ENCODE results near the gene IL1F10. TPM values are rescaled to one million over a fixed set of nuclear protein-coding genes. Genes with fewer than 3 reads are reported as not detected.

IL1F10 gene
- total RNA-seq, 1 experiment from 2014 or later = not detected

- no peak for DNase-seq (ENCODE audit: low spot score)
These were observed 44.7 kb downstream of the IL1F10 start for GRCh38 chr2:113112441-113112840.

GRCh38 chr2:113112871-113113270 is 45.1 kb downstream of the IL1F10 start:
- DNase-seq (ENCODE audit: low spot score) = no peak

DNA sequence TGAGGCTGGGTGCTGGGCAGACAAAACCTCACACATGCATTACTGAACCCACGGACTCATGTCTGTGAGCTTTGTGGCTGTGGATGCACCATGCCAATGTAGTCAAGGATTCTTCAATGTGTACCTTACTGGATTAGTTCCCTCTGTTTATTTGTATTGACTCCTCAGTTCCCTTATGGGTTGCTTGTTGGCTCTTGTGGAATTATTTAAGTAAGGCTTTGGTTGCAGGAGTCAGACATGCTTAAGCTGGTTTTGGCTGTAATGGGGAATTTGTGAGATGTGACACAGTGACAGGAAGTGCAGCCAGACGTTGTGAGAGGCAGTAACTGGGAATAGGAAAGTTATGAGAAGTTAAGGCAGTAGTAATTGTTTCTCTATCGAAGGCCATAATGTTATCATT is 46.0 kb downstream of the IL1F10 start:
- DNase-seq (ENCODE audit: low spot score) = no peak

DNA sequence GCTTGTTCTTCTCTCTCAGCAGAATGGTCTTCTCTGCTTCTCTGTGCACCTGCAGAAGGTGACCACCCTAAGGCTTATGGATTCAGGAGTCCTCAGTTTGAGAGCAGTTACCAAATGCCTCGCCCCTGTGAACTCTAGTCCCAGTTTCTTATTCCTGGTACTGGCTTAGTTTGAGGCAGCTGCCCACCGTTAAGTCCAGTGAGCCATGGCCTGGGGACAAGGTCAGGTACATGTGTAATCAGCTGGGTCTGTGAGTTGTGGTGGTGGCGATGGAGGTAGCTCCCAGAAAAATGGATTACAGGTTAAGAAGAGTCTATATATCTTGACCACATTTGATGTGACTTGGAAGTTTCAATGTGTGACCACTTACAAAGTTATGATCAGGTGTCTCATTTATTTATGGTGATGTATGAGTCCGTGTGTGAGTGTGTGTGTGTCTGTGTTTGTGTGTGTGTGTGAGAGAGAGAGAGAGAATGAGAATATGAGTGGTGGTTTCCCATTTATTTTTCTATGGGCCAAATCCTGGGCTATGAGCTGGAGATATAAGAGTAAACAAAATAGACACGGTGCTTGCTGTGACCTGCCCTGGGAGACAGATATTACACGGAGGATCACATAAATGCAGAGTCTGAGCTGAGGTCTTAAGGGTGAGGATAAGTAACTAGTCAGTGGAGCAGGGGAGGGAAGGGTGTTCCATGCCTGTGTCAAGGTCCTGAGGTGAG is 46.6 kb downstream of the IL1F10 start:
- no peak for DNase-seq (ENCODE audit: low spot score)

- no peak for DNase-seq (ENCODE audit: low spot score)
These were observed 47.2 kb downstream of the IL1F10 start for GRCh38 chr2:113114996-113115395.

DNA sequence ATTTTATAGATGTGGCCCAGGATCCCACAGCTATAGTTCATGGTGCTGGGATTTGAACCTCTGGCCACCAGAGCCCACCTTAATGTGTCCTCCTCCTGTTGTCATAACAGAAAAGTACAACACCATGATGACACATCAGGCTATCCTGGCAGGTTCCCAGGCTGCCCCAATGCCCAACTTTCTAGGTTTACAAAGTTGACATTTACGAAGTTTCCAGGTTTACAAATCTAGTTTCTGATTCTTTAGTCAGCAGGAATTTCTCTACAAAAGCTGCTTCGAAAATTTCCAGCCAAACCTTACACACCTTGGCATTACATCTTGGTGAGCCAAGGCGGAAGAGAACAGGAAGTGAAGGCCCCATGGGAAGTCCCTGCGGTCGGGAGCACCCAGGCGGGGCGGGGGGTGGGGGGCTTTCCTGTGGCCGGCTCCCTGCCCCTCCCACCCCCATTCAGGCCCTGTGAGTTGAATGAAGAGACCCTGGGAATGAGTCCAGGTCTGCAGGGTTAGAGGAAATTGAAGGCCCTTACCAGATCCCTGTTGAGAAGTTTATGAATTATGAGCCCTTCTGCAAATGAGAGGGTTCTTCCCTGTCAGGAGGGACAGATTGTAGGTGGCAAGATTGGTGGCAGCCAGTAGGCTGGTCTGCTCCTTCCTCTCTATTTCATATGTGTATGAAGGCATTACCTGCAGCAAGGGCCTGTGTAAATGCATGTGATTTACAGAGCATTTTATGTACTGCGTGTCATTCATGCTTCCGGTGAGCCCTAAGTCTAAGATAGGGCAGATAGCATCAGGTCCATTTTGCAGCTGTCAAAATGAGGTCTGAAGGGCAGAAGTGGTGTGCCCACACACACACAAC is 48.6 kb downstream of the IL1F10 start:
- DNase-seq (ENCODE audit: low spot score) = no peak

DNA sequence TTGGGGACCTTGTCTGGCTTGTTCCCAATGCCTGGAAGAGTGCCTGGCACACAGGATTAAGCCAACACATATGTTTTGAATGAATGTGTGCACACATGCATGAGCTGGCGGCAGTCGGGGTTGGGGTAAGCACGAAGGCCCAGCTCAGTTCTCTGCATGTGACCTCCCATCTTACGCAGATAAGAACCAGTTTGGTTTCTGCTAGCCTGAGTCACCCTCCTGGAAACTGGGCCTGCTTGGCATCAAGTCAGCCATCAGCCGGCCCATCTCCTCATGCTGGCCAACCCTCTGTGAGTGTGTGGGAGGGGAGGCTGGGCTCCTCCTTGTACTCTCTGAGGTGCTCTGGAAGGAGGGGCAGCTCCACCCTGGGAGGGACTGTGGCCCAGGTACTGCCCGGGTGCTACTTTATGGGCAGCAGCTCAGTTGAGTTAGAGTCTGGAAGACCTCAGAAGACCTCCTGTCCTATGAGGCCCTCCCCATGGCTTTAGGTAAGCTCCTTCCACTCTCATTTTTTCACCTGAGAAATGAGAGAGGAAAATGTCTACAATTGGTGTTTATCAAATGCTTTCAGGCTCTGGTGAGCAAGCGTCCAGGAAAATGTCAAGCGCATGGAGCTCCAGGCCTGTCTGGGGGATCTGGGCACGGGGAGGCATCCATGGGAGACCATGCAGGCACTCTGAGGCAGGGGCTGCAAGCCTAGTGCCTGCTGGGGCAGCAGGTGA is 49.9 kb downstream of the IL1F10 start:
- peak; percentile 76 for DNase-seq (ENCODE audit: low spot score)

- DNase-seq (ENCODE audit: low spot score) = no peak
These were observed 50.5 kb downstream of the IL1F10 start for GRCh38 chr2:113118263-113118657.

GRCh38 chr2:113119111-113119510 is 51.3 kb downstream of the IL1F10 start:
- no peak for DNase-seq (ENCODE audit: low spot score)

- DNase-seq (ENCODE audit: low spot score) = no peak
These were observed 53.1 kb downstream of the IL1F10 start for GRCh38 chr2:113120861-113121260.

GRCh38 chr2:113122364-113122763 is 54.6 kb downstream of the IL1F10 start:
- DNase-seq (ENCODE audit: low spot score) = no peak

GRCh38 chr2:113123726-113124125 is 56.0 kb downstream of the IL1F10 start:
- DNase-seq (ENCODE audit: low spot score) = no peak

GRCh38 chr2:113124181-113124961 is 56.6 kb downstream of the IL1F10 start:
- no peak for DNase-seq (ENCODE audit: low spot score)

Other genes with a start within 250 kb of the IL1F10 start
- gene IL1B, start 231.2 kb upstream of the IL1F10 start, total RNA-seq (2014; rRNA removed; shearing (Covaris generic)) = not detected in 2 replicates
- not detected in 2 replicates for gene IL37, start 156.8 kb upstream of the IL1F10 start, total RNA-seq (2014; rRNA removed; shearing (Covaris generic))
- gene IL36G, start 90.0 kb upstream of the IL1F10 start, total RNA-seq (2014; rRNA removed; shearing (Covaris generic)) = not detected in 2 replicates
- gene IL36A, start 62.5 kb upstream of the IL1F10 start, total RNA-seq (2014; rRNA removed; shearing (Covaris generic)) = not detected in 2 replicates
- gene IL36B, start 15.1 kb upstream of the IL1F10 start, total RNA-seq (2014; rRNA removed; shearing (Covaris generic)) = not detected in 2 replicates
- gene IL36RN, start 8.8 kb upstream of the IL1F10 start, total RNA-seq (2014; rRNA removed; shearing (Covaris generic)) = not detected in 2 replicates
- 0.17 TPM in 1 of 2 replicates, not detected in the other for gene IL1RN, start 59.6 kb downstream of the IL1F10 start, total RNA-seq (2014; rRNA removed; shearing (Covaris generic))
- gene PSD4, start 106.0 kb downstream of the IL1F10 start, total RNA-seq (2014; rRNA removed; shearing (Covaris generic)) = 1.4 and 1.5 TPM in 2 replicates
- 0.08 TPM in 1 of 2 replicates, not detected in the other for gene PAX8, start 211.0 kb downstream of the IL1F10 start, total RNA-seq (2014; rRNA removed; shearing (Covaris generic))

Data from H4 (cell line).